Measurements from ENCODE around the gene TSSK2.

The TSSK2 gene

GRCh38 chr22:19125011-19125410 lies 6.1 kb upstream of the TSSK2 start:
- no peak for DNase-seq (ENCODE audit: low read depth in 2 of 2)

DNA sequence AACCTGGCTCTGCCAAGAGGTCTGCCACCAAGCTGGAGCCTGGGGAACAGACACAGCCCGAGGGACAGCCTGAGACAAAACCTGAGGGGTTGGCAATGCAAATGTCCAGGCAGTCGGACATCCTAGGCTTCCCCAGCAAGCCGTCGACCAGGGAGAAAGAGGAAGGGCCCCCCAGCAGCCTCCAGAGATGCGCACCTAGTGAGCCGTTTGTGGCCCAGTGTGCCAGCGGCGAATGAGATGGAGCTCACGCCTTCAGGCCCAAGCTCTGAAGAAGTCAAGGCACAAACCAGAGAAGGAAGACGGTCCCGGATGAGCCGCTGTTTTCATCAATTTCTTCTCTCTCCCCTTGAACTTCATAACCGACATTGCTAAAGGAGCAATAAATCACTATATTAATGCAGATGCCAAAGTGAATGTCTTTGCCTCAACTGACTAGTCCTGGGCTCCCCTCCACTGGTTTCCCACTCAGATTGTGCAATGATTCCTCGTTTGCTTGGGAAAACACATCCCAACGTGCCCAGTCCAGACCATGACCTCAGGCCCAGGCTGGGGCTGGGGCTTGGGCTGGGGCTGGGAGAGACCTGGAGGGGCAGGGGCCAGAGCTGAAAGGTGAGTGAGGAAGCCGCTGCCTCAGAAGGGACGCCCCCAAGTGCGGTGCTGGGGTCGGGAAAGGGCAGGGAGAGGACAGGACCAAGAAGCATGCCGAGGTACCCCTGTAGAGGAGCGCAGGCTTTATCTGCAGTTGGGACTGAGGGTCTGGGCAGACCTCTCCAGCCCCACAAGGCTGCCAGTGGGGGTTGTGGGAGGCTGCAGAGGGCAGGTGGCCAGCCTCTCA lies 5.4 kb upstream of the TSSK2 start:
- no peak for DNase-seq (ENCODE audit: low read depth in 2 of 2)

GRCh38 chr22:19126309-19127273 lies 4.5 kb upstream of the TSSK2 start:
- no peak for DNase-seq (ENCODE audit: low read depth in 2 of 2)

DNA sequence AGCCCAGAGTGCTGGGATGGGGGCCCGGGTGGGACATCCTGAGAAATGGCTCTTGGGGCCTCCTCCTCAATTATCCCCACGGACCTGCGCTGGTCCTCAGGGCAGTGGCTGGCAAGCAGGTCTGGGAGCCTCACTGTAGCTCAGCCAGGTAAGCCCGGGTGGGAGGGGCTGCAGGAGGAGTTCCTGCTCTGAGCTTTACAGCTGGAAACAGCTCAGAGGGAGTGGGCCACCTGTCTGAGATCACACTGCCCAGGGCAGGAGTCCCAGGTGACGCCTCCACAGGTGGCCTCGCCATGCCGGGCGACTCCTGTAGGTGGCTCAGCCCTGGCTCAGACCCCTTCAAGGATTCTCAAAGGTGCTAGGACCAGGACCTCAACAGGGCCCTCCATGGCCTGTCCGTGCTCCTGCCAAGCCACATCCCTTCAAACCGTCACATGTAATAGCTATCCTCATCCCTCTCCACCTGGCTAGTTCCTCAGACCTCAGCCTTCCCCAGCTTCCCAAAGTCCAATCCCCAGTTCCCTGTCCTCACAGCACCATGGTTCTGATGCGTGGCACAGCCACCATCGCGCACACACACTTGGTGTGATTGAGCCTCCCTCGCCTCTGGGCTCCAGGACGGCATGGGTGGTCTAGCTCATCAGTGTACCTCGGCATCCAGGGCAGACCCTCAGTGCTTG lies 3.6 kb upstream of the TSSK2 start:
- no peak for DNase-seq (ENCODE audit: low read depth in 2 of 2)

DNA sequence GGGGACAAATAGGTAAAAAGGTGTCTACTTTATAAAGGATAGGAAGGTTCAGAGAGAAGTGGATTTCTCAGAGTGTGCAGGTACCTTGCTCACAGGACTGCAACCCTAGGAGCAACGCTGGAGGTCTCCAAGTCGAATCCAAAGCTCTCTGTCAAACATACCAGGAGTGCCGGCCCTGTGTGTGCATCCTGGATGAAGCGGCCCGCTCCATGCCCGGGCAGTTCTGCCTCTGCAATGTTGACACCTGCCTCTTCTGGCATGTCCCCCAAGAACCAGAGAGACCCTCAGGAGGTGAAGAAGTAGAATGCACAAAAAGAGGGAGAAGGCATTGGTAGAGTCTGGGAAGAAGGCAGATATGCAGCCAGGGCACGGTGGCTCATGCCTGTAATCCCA lies 3.1 kb upstream of the TSSK2 start:
- no peak for DNase-seq (ENCODE audit: low read depth in 2 of 2)

GRCh38 chr22:19128946-19129727 lies 2.0 kb upstream of the TSSK2 start:
- no peak for DNase-seq (ENCODE audit: low read depth in 2 of 2)

- no peak for DNase-seq (ENCODE audit: low read depth in 2 of 2)
These were observed 1.2 kb upstream of the TSSK2 start for GRCh38 chr22:19129871-19130270.

DNA sequence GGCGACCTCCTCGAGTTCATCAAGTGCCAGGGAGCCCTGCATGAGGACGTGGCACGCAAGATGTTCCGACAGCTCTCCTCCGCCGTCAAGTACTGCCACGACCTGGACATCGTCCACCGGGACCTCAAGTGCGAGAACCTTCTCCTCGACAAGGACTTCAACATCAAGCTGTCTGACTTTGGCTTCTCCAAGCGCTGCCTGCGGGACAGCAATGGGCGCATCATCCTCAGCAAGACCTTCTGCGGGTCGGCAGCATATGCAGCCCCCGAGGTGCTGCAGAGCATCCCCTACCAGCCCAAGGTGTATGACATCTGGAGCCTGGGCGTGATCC lies 542 bp downstream of the TSSK2 start:
- DNase-seq (ENCODE audit: low read depth in 2 of 2) = no peak

DNA sequence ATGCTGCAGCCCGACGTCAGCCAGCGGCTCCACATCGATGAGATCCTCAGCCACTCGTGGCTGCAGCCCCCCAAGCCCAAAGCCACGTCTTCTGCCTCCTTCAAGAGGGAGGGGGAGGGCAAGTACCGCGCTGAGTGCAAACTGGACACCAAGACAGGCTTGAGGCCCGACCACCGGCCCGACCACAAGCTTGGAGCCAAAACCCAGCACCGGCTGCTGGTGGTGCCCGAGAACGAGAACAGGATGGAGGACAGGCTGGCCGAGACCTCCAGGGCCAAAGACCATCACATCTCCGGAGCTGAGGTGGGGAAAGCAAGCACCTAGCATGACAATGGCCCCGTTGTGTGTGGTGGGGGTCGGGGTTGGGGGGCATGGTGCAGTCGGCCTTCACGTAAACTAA lies 1.0 kb downstream of the TSSK2 start:
- no peak for DNase-seq (ENCODE audit: low read depth in 2 of 2)

DNA sequence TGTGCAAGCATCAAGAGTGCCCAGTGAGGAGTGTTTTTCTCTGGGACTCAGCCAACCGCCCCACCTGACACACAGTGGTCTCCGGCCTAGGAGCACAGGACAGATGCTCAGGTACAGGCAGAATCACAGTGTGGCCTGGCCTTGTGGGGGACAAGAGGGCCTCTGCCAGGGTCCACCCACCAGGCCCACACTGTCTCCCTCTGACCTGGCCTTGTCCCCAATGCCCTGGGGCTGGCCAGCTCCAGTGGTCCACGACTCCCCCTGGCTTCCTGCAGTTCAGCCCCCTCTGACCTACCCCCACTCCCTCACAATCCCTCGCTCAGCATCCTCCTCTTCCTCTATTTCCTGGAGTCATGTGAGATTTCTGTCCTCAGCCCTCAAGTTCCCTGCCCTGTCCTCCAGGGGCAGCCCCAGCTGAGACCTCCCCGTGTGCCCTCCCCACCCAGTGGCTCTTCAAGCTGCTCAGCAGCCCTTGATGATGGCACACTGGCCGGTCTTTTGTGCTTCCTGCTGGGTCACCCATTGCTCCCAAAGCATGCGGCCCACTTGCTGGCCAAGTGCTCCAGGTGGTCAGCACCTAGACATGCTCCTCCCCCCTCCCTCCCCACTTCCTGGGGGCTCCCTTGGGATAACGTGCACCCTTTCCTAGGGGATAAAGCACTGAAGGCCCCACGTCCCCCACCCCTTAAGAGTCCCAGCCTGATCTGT lies 1.7 kb downstream of the TSSK2 start:
- no peak for DNase-seq (ENCODE audit: low read depth in 2 of 2)

GRCh38 chr22:19133561-19133960 lies 2.5 kb downstream of the TSSK2 start:
- no peak for DNase-seq (ENCODE audit: low read depth in 2 of 2)

DNA sequence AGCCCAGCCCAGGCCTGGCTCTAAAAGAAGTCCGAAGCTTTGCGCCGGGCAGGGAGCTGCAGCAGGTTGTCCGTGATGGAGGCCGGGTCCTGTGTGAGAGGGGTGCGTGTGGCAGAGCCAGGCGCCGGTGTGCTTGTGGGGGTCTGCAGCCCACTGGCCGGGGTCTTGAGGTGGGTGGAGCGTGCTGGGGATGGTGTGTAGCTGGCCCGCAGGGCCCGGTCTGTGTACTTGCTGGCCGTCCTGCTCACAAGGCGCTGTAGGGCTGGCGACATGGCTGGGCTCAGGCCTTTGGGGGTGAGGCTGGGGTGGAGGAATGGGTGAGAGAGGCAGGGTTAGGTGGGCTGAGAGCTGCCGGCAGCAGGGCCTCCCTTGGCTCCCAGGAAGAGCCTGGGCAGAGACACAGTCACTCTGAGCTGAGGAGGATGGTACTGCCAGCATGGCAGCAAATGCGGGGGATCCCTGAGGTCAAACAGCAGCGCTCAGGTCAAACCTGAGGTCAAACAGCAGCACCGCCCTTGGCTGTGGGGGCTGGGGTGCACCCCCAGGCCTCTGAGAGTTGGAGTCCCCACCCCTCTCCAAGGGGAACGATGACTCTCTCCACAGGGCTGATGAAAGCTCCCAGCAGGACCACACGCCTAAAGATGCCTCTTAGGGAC lies 3.2 kb downstream of the TSSK2 start:
- DNase-seq (ENCODE audit: low read depth in 2 of 2) = no peak

DNA sequence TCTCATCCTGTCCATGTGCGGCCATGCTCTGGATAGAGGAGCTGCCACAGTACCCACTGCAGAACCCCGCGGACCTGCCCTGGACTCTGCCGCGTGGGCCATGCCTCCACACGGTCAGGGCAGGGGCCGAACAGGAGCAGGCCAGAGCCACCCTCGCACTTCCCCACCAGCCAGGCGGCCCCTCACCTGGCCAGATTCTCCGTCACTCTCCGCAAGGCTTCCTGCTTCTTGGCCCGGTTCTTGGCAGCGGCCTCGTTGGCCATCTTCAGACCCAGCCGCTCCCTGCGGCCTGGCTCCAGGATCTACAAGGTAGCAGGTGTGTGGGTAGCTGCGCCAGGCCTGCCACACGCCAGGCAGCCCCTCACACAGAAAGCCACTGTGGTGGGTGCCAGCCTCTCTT lies 3.8 kb downstream of the TSSK2 start:
- no peak for DNase-seq (ENCODE audit: low read depth in 2 of 2)

GRCh38 chr22:19136915-19137314 lies 5.8 kb downstream of the TSSK2 start:
- no peak for DNase-seq (ENCODE audit: low read depth in 2 of 2)

GRCh38 chr22:19137384-19138216 lies 6.5 kb downstream of the TSSK2 start:
- DNase-seq (ENCODE audit: low read depth in 2 of 2) = no peak

- DNase-seq (ENCODE audit: low read depth in 2 of 2) = no peak
These were observed 7.3 kb downstream of the TSSK2 start for GRCh38 chr22:19138217-19139000.

- DNase-seq (ENCODE audit: low read depth in 2 of 2) = no peak
These were observed 7.9 kb downstream of the TSSK2 start for GRCh38 chr22:19139001-19139356.

DNA sequence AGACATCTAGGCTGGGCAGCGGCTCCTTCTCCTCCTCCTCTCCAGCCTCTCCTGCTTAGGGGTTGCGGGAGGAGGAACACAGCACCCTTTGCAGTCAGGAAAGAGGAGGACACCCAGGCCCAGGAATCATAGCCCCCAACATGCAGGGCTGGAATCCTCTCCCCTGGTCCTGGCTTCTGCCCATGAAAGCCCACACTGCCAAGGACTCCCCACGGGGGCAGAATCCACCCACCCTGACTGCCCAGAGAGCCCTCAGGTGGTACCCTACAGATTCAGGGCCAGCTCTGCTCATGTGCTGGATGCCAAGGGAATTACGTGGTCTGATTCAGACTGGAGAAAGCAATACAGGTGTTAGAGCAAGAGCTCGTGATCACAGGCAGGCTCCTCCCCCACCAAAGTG lies 8.9 kb downstream of the TSSK2 start:
- no peak for DNase-seq (ENCODE audit: low read depth in 2 of 2)

DNA sequence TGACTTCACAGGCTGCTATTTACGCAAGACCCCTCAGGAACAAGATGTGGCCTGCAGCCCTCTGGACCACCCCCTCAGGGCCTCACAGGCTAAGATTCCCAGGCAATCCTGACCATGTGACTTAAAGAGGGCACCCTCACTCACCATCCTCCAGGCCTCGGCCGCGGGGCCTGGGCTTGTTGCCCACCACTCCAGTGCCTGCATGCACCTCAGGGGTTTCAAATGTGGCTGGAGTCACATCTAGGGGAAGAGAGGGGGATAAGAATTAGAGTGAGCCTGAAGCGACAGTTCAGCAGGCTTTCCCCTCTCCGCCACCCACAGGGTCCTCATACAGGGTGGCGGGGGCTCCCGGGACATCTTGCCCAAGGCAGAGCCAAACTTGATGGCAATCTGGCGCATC lies 11.3 kb downstream of the TSSK2 start:
- no peak for DNase-seq (ENCODE audit: low read depth in 2 of 2)

All from fibroblast of skin of left biceps (primary cell).